Transverse colon (tissue), 4 donors: ENCODE measurements around the gene DUSP14.

Experiments used
- CTCF ChIP-seq, 5 experiments: fragments of 200-600 bp in 3 of 5; fragments of 450-650 bp in 2 of 5; sonication (generic) in 3 of 5; IDR thresholded peaks; 1 replicate in 2 of 5; 2 replicates in 3 of 5; pipeline ENCODE4 v1.5.1; 2016 to 2017; ENCODE audit warnings: antibody characterized with exemption in 5 of 5, inconsistent platforms in 3 of 5, mild to moderate bottlenecking in 2 of 5, moderate library complexity in 1 of 5
- POLR2A ChIP-seq: fragments of 450-650 bp; IDR thresholded peaks from one replicate; pipeline ENCODE4 v1.6.1; 2016; ENCODE audit warnings: antibody characterized with exemption, mild to moderate bottlenecking, moderate library complexity
- POLR2AphosphoS5 ChIP-seq, 3 donors: sonication (generic); formaldehyde crosslinking; IDR thresholded peaks; one replicate each; pipeline ENCODE4 v1.6.1; 2016; ENCODE audit warnings: antibody characterized with exemption in 3 of 3

GRCh38 chr17:37494401-37494831, 4.7 kb downstream of the DUSP14 start:
- TF ChIP-seq CTCF (IDR thresholded peaks at IDR 0.05): no peak
- TF ChIP-seq POLR2A: no peak
- no peak for TF ChIP-seq POLR2AphosphoS5 (IDR thresholded peaks at IDR 0.05)
